Measurements from ENCODE around the gene IL1RAP.

DNA sequence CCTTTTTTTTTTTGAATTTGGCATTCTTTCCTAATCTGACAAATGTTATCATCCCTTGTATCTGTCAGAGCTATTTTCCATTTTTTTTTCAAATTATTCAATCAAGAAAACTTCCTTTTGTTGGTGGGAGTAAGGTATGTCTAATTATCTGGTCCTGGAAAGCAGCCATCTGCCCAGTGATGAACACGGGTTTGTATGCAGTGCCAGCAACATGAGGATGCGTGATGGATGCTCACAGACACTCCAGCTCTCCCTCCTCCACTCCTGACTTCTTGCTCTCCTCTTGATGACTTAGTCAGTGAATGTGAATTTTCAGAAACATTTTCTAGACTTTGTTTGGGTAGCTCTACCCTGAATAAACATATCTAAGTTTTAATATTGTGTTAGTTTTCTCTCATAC lies 79.2 kb downstream of the IL1RAP start:
- no peak for TF ChIP-seq EZH2 (IDR thresholded peaks at IDR 0.05; ENCODE audit: borderline replicate concordance, low read length)
- no peak for TF ChIP-seq CTCF (conservative IDR thresholded peaks at IDR 0.05 in 1 of 2, IDR thresholded peaks at IDR 0.05 in 1 of 2; ENCODE audit: extremely low read depth in 1 of 2, insufficient read depth in 1 of 2, low read depth in 1 of 2, low read length in 2 of 2)

Measured in mammary epithelial cell (primary cell).